ENCODE measurements around the gene DAAM2. TPM values are rescaled to one million over a fixed set of nuclear protein-coding genes. Genes with fewer than 3 reads are reported as not detected.

The DAAM2 gene
- total and polyA plus RNA-seq, 9 of the 15 experiments (the other 6 are each of a cell fraction or from before 2014, with no cell fraction given), result 0.01 to 0.07 TPM; not detected in 7

- DNase-seq (ENCODE audit: extremely low read depth in 1 of 4, low spot score in 3 of 4) (no peak), FAIRE-seq (no peak), ATAC-seq (no peak)
- no peak overlapping the region for H3K9ac ChIP-seq (ENCODE audit: insufficient read depth in 1 of 2, low read depth in 2 of 2, low read length in 2 of 2)
- H3K36me3 ChIP-seq (ENCODE audit: control insufficient read depth, insufficient read depth, low read length), result no peaks in the 10 kb centered on the region
- no peaks in the 10 kb centered on the region; a peak in 2 of 5 replicates for H3K27me3 ChIP-seq (ENCODE audit: control insufficient read depth in 2 of 2, insufficient read depth in 2 of 2, low read length in 2 of 2)
- no peak for TF ChIP-seq ESRRA (IDR thresholded peaks at IDR 0.05; ENCODE audit: borderline replicate concordance, low read depth)
- no peak for TF ChIP-seq UBTF (IDR thresholded peaks at IDR 0.05; ENCODE audit: borderline replicate concordance in 1 of 2, low read depth in 2 of 2, low read length in 2 of 2)
- TF ChIP-seq SNAPC5 (CRISPR knock-in tag; IDR thresholded peaks at IDR 0.05), result no peak
- WGBS (ENCODE audit: insufficient coverage, low coverage, missing lambda C conversion rate), result 7% methylated on average over 5 of the region's 5 CpGs
- H3K9me3 ChIP-seq (replicated peaks; ENCODE audit: control insufficient read depth, insufficient read depth, low read depth, low read length), result no peaks in the 10 kb centered on the region
- no TSS peak for BruUV-seq (replicated peaks)
- H2AFZ ChIP-seq (ENCODE audit: low read depth, low read length), result no peak overlapping the region
- in situ Hi-C loops (cut with MboI), result no loop called here
- H3K79me2 ChIP-seq (ENCODE audit: control insufficient read depth, insufficient read depth, low read length), result no peaks in the 10 kb centered on the region
- H3K4me3 ChIP-seq, result no peak overlapping the region
- intact Hi-C loops (cut with micrococcal nuclease), result no loop called here
- ChIA-PET CTCF (ENCODE audit: low intra/inter-chr PET ratio) (no interaction called here), POLR2A (interaction anchor here (0.6 kb wide), 1 partner anchor 31 kb away, joined by 3 read pairs; no protein-coding TSS in a partner anchor)
- no peaks in the 10 kb centered on the region for H3K9me1 ChIP-seq (ENCODE audit: control insufficient read depth, insufficient read depth, low read length)
- H3K27ac ChIP-seq (ENCODE audit: extremely low read depth, low read depth, low read length), result no peak overlapping the region
- no peak overlapping the region for H3K4me2 ChIP-seq (ENCODE audit: insufficient read depth, low read length)
- no peaks in the 10 kb centered on the region; the same call in 1 of the 2 replicates for H4K20me1 ChIP-seq (replicated peaks; ENCODE audit: control insufficient read depth, insufficient read depth, low read length)
- H3K4me1 ChIP-seq (replicated peaks in 1 of 2; ENCODE audit: control insufficient read depth in 2 of 2, insufficient read depth in 2 of 2, low read length in 2 of 2), result no peaks in the 10 kb centered on the region
Measured at GRCh38 chr6:39918831-39919230, 126.7 kb downstream of the DAAM2 start.
